AG09319 (cell line): Measurements from ENCODE around the gene ZNF232.
"Not testable (repeated sequence)": the region's sequence is repeated elsewhere in the genome, so short reads cannot be mapped to it uniquely, and the experiment has no call there.

ENCODE experiments used
- DNase-seq: peaks from one replicate; pipeline ENCODE4 v3.0.0-alpha.2; 2010; ENCODE audit warnings: low read depth; ENCODE audit errors: extremely low read depth
- TF ChIP-seq, protein P1 (sequence below): IDR thresholded peaks from 2 replicates; pipeline ENCODE4 v1.5.1; 2011; ENCODE audit warnings: low read depth, mild to moderate bottlenecking, inconsistent platforms, low read length, moderate library complexity

ZNF232 gene

DNA sequence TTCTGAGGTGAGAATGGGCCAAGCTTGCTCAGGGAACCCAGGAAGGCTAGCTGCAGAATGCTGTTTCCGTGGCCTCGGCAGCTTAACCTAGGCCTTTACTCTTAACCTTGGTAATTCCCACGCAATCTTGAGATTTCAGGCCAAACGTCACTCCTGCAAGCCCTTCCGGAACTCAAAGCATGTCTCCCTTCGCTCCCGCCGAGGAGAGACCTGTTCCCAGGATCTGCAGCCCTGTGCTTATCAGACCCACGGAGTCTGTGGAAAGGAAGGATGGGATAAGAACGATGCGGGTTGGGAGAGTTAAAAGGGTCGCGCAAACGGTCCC lies 33.9 kb downstream of the ZNF232 start:
- TF ChIP-seq, protein P1, sequence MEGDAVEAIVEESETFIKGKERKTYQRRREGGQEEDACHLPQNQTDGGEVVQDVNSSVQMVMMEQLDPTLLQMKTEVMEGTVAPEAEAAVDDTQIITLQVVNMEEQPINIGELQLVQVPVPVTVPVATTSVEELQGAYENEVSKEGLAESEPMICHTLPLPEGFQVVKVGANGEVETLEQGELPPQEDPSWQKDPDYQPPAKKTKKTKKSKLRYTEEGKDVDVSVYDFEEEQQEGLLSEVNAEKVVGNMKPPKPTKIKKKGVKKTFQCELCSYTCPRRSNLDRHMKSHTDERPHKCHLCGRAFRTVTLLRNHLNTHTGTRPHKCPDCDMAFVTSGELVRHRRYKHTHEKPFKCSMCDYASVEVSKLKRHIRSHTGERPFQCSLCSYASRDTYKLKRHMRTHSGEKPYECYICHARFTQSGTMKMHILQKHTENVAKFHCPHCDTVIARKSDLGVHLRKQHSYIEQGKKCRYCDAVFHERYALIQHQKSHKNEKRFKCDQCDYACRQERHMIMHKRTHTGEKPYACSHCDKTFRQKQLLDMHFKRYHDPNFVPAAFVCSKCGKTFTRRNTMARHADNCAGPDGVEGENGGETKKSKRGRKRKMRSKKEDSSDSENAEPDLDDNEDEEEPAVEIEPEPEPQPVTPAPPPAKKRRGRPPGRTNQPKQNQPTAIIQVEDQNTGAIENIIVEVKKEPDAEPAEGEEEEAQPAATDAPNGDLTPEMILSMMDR: no peak

DNA sequence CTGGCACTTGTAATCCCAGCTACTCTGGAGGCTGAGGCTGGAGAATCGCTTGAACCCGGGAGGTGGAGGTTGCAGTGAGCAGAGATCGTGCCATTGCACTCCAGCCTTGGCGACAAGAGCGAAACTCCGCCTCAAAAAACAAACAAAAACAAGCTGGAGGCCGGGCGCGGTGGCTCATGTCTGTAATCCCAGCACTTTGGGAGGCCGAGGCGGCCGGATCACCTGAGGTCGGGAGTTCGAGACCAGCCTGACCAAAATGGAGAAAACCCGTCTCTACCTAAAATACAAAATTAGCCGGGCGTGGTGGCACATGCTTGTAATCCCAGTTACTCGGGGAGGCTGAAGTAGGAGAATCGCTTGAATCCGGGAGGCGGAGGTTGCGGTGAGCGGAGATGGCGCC lies 34.4 kb downstream of the ZNF232 start:
- DNase-seq: not testable (repeated sequence)

More for the DNA sequence above, 33.9 kb downstream of the ZNF232 start:
- DNase-seq: no peak

DNA sequence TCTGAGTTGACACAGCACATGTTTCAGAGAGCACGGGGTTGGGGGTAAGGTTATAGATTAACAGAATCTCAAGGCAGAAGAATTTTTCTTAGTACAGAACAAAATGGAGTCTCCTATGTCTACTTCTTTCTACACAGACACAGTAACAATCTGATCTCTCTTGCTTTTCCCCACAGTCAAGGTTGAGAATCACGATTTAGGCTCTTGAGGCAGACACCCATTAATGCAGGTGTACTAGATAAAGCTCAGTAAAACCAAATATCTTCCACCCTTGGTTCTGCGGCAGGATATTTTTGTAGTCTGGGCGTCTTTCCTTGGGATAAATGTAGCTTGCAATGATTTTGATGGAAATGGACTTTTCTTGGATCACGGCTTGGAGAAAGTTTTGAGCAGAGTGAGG lies 36.2 kb downstream of the ZNF232 start:
- DNase-seq: not testable (repeated sequence)

DNA sequence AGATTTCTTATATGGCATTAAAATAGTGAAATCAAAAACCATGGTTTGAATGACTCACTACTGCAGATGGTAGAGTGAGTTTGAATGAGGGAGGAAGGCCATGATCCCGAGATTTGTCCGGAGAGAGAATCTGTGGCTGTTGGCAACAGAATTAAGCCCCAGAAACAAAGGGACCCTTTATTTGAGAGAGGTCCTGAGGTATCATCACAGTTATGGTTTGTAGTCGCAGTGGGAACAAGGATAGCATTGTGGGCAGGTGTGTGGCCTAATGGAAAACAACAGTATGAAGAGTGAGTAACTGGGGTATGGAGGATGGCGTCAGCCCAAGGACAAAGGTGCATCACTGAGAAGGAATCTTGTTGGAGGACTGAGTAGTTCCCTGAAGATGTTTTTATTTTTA lies 42.0 kb downstream of the ZNF232 start:
- TF ChIP-seq, protein P1: no peak
- DNase-seq: no peak

DNA sequence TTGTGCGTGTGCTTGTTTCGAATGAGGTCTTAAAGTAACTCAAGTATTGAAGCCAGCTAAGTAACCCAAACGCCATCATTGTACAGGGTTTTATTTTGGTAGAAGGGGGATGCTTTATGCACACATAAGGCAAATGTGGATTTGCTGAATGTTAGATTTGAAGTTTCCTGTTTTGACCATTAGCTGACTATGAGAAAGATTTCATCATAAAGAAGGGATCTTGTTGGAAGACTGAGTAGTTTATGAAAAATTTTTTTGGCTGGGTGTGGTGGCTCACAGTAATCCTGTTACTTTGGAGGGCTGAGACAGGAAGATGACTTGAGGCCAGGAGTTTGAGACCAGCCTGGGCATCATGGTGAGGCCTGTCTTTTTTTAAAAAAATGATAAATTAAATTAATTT lies 43.4 kb downstream of the ZNF232 start:
- no peak for DNase-seq
- TF ChIP-seq, protein P1: no peak

DNA sequence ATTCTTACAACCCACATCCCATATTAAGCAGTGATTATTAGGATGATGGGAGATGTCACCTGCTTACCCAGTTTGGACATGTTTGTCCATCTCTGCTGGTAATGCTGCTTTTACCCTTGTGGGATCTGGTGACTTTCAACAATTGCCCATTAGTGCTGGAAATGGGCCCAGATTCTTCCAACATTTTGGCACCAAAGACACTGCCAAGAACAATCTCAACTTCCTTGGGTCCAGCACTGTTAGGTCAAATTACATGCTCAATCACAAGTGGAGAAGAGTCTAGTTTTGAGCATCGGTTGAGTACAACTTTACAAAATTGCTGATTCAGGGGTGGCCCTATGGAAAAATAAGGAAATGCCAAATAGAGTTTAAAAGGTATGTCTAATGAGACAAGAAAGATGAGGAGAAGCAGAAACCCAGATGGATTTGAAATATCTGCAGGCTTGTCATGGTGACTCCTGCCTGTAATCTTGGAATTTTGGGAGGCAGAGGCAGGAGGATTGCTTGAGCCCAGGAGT lies 46.4 kb downstream of the ZNF232 start:
- TF ChIP-seq, protein P1: no peak
- no peak for DNase-seq
